ENCODE results near the gene CSNK1A1L.

Gene CSNK1A1L

GRCh38 chr13:37075164-37075563, 30.3 kb downstream of the CSNK1A1L start:
- Histone ChIP-seq H3K4me3 (ENCODE audit: low read length) (no peak overlapping the region), H3K9me3 (ENCODE audit: control insufficient read depth, low read depth, low read length) (no peaks in the 10 kb centered on the region), H3K9ac (ENCODE audit: low read length) (no peak overlapping the region), H3K27me3 (ENCODE audit: control insufficient read depth, insufficient read depth, low read length) (no peaks in the 10 kb centered on the region), H3K4me1 (ENCODE audit: control insufficient read depth, low read depth, low read length) (no peaks in the 10 kb centered on the region), H3K27ac (ENCODE audit: low read length) (no peak overlapping the region), H3K36me3 (ENCODE audit: control insufficient read depth, low read depth, low read length) (no peaks in the 10 kb centered on the region)

GRCh38 chr13:37074703-37075102, 30.8 kb downstream of the CSNK1A1L start:
- Histone ChIP-seq H3K27ac (ENCODE audit: low read length) (no peak overlapping the region), H3K36me3 (ENCODE audit: control insufficient read depth, low read depth, low read length) (no peaks in the 10 kb centered on the region), H3K9ac (ENCODE audit: low read length) (no peak overlapping the region), H3K4me3 (ENCODE audit: low read length) (no peak overlapping the region), H3K9me3 (ENCODE audit: control insufficient read depth, low read depth, low read length) (no peaks in the 10 kb centered on the region), H3K27me3 (ENCODE audit: control insufficient read depth, insufficient read depth, low read length) (no peaks in the 10 kb centered on the region), H3K4me1 (ENCODE audit: control insufficient read depth, low read depth, low read length) (no peaks in the 10 kb centered on the region)

GRCh38 chr13:37072024-37072423, 33.4 kb downstream of the CSNK1A1L start:
- Histone ChIP-seq H3K4me3 (ENCODE audit: low read length) (no peak overlapping the region), H3K9ac (ENCODE audit: low read length) (no peak overlapping the region), H3K9me3 (ENCODE audit: control insufficient read depth, low read depth, low read length) (no peaks in the 10 kb centered on the region), H3K27ac (ENCODE audit: low read length) (no peak overlapping the region), H3K27me3 (ENCODE audit: control insufficient read depth, insufficient read depth, low read length) (no peaks in the 10 kb centered on the region), H3K4me1 (ENCODE audit: control insufficient read depth, low read depth, low read length) (no peaks in the 10 kb centered on the region), H3K36me3 (ENCODE audit: control insufficient read depth, low read depth, low read length) (no peaks in the 10 kb centered on the region)

- H3K27ac ChIP-seq (ENCODE audit: low read length), result no peak overlapping the region
These were observed 34.5 kb downstream of the CSNK1A1L start for GRCh38 chr13:37070956-37071355.

GRCh38 chr13:37070145-37070695, 35.2 kb downstream of the CSNK1A1L start:
- no peak overlapping the region for H3K27ac ChIP-seq (ENCODE audit: low read length)

More at GRCh38 chr13:37070956-37071355, 34.5 kb downstream of the CSNK1A1L start:
- Histone ChIP-seq H3K27me3 (ENCODE audit: control insufficient read depth, insufficient read depth, low read length) (no peaks in the 10 kb centered on the region), H3K9ac (ENCODE audit: low read length) (no peak overlapping the region), H3K4me3 (ENCODE audit: low read length) (no peak overlapping the region), H3K36me3 (ENCODE audit: control insufficient read depth, low read depth, low read length) (no peaks in the 10 kb centered on the region), H3K9me3 (ENCODE audit: control insufficient read depth, low read depth, low read length) (no peaks in the 10 kb centered on the region), H3K4me1 (ENCODE audit: control insufficient read depth, low read depth, low read length) (peaks cover 4% of the 10 kb centered on the region)

GRCh38 chr13:37069597-37070103, 35.8 kb downstream of the CSNK1A1L start:
- Histone ChIP-seq H3K9me3 (ENCODE audit: control insufficient read depth, low read depth, low read length) (no peaks in the 10 kb centered on the region), H3K36me3 (ENCODE audit: control insufficient read depth, low read depth, low read length) (no peaks in the 10 kb centered on the region), H3K4me1 (ENCODE audit: control insufficient read depth, low read depth, low read length) (peaks cover 5% of the 10 kb centered on the region), H3K27me3 (ENCODE audit: control insufficient read depth, insufficient read depth, low read length) (no peaks in the 10 kb centered on the region), H3K27ac (ENCODE audit: low read length) (no peak overlapping the region), H3K9ac (ENCODE audit: low read length) (no peak overlapping the region), H3K4me3 (ENCODE audit: low read length) (no peak overlapping the region)

More at GRCh38 chr13:37070145-37070695, 35.2 kb downstream of the CSNK1A1L start:
- Histone ChIP-seq H3K4me1 (ENCODE audit: control insufficient read depth, low read depth, low read length) (peaks cover 5% of the 10 kb centered on the region), H3K27me3 (ENCODE audit: control insufficient read depth, insufficient read depth, low read length) (no peaks in the 10 kb centered on the region), H3K9ac (ENCODE audit: low read length) (no peak overlapping the region), H3K4me3 (ENCODE audit: low read length) (no peak overlapping the region), H3K36me3 (ENCODE audit: control insufficient read depth, low read depth, low read length) (no peaks in the 10 kb centered on the region), H3K9me3 (ENCODE audit: control insufficient read depth, low read depth, low read length) (no peaks in the 10 kb centered on the region)

GRCh38 chr13:37068962-37069361, 36.5 kb downstream of the CSNK1A1L start:
- Histone ChIP-seq H3K27ac (ENCODE audit: low read length) (no peak overlapping the region), H3K9me3 (ENCODE audit: control insufficient read depth, low read depth, low read length) (no peaks in the 10 kb centered on the region), H3K36me3 (ENCODE audit: control insufficient read depth, low read depth, low read length) (no peaks in the 10 kb centered on the region), H3K4me1 (ENCODE audit: control insufficient read depth, low read depth, low read length) (peaks cover 5% of the 10 kb centered on the region), H3K9ac (ENCODE audit: low read length) (no peak overlapping the region), H3K4me3 (ENCODE audit: low read length) (no peak overlapping the region), H3K27me3 (ENCODE audit: control insufficient read depth, insufficient read depth, low read length) (no peaks in the 10 kb centered on the region)

- H3K36me3 ChIP-seq (ENCODE audit: control insufficient read depth, low read depth, low read length), result no peaks in the 10 kb centered on the region
- H3K27ac ChIP-seq (ENCODE audit: low read length), result no peak overlapping the region
- no peak overlapping the region for H3K9ac ChIP-seq (ENCODE audit: low read length)
- H3K9me3 ChIP-seq (ENCODE audit: control insufficient read depth, low read depth, low read length), result no peaks in the 10 kb centered on the region
- H3K4me3 ChIP-seq (ENCODE audit: low read length), result no peak overlapping the region
- no peaks in the 10 kb centered on the region for H3K27me3 ChIP-seq (ENCODE audit: control insufficient read depth, insufficient read depth, low read length)
- H3K4me1 ChIP-seq (ENCODE audit: control insufficient read depth, low read depth, low read length), result peaks cover 5% of the 10 kb centered on the region
These were observed 37.6 kb downstream of the CSNK1A1L start for GRCh38 chr13:37067874-37068273.

- no peaks in the 10 kb centered on the region for H3K9me3 ChIP-seq (ENCODE audit: control insufficient read depth, low read depth, low read length)
- H3K27me3 ChIP-seq (ENCODE audit: control insufficient read depth, insufficient read depth, low read length), result no peaks in the 10 kb centered on the region
- H3K9ac ChIP-seq (ENCODE audit: low read length), result no peak overlapping the region
- no peak overlapping the region for H3K27ac ChIP-seq (ENCODE audit: low read length)
- H3K36me3 ChIP-seq (ENCODE audit: control insufficient read depth, low read depth, low read length), result no peaks in the 10 kb centered on the region
- peaks cover 5% of the 10 kb centered on the region for H3K4me1 ChIP-seq (ENCODE audit: control insufficient read depth, low read depth, low read length)
- H3K4me3 ChIP-seq (ENCODE audit: low read length), result no peak overlapping the region
These were observed 39.5 kb downstream of the CSNK1A1L start for GRCh38 chr13:37065890-37066526.

GRCh38 chr13:37059848-37060192, 45.6 kb downstream of the CSNK1A1L start:
- H3K9ac ChIP-seq (ENCODE audit: low read length), result peak overlapping the region; percentile 12
- H3K4me3 ChIP-seq (ENCODE audit: low read length), result peak overlapping the region; percentile 100
- H3K4me1 ChIP-seq (ENCODE audit: control insufficient read depth, low read depth, low read length), result peaks cover 9% of the 10 kb centered on the region
- H3K27ac ChIP-seq (ENCODE audit: low read length), result no peak overlapping the region
- peaks cover 3% of the 10 kb centered on the region for H3K36me3 ChIP-seq (ENCODE audit: control insufficient read depth, low read depth, low read length)
- H3K9me3 ChIP-seq (ENCODE audit: control insufficient read depth, low read depth, low read length), result no peaks in the 10 kb centered on the region
- no peaks in the 10 kb centered on the region for H3K27me3 ChIP-seq (ENCODE audit: control insufficient read depth, insufficient read depth, low read length)

GRCh38 chr13:37058910-37059847, 46.3 kb downstream of the CSNK1A1L start, which contains the start of gene SUPT20H:
TSS of gene SUPT20H (minus strand) at chr13:37059688. CDS start at chr13:37051490, 8,198 bp downstream.
- Histone ChIP-seq H3K27me3 (ENCODE audit: control insufficient read depth, insufficient read depth, low read length) (no peaks in the 10 kb centered on the region), H3K27ac (ENCODE audit: low read length) (peak within 1 kb of the TSS; percentile 97), H3K9ac (ENCODE audit: low read length) (peak within 1 kb of the TSS; percentile 96), H3K9me3 (ENCODE audit: control insufficient read depth, low read depth, low read length) (no peaks in the 10 kb centered on the region), H3K4me3 (ENCODE audit: low read length) (peak within 1 kb of the TSS; percentile 100), H3K4me1 (ENCODE audit: control insufficient read depth, low read depth, low read length) (peaks cover 9% of the 10 kb centered on the region), H3K36me3 (ENCODE audit: control insufficient read depth, low read depth, low read length) (peaks cover 3% of the 10 kb centered on the region)
